Measurements from ENCODE around the gene MEX3D.

The MEX3D gene

DNA sequence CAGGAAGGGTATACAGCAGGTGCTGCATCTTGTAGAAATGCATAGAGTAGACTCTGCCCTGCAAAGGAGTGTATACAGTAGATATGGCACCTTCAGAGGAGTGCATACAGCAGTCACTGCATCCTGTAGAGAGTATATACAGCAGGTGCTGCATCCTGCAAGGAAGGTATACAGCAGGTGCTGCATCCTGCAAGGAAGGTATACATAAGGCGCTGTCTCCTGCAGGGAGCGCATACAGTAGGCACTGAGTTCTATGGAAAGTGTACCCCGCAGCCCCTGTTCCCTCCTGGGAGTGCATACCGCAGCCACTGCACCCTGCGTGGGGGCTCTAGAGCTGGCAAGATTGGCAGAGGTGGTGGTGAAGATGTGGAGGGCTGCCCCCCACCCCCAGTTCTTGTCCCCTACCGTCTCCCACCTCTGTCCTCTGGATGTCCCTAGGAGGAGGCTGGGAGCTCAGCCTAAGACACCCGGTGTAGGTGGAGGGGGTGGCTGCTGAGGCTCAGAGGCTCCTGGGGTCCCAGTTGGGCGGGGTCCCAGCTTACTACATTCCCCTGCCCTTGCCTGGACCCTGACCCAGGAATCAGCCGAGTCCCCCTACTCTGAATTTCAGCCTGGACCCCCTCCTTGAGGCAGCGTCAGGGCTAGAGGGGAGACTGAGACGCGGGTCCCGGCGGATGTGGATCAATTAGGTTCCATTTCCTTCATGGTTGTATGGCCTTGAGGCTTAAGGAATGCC is 53.0 kb downstream of the MEX3D start:
- no peak for DNase-seq

GRCh38 chr19:1514295-1514661 is 53.8 kb downstream of the MEX3D start:
- DNase-seq: no peak

GRCh38 chr19:1513499-1514294 is 54.4 kb downstream of the MEX3D start:
- peak; percentile 47 for DNase-seq

DNA sequence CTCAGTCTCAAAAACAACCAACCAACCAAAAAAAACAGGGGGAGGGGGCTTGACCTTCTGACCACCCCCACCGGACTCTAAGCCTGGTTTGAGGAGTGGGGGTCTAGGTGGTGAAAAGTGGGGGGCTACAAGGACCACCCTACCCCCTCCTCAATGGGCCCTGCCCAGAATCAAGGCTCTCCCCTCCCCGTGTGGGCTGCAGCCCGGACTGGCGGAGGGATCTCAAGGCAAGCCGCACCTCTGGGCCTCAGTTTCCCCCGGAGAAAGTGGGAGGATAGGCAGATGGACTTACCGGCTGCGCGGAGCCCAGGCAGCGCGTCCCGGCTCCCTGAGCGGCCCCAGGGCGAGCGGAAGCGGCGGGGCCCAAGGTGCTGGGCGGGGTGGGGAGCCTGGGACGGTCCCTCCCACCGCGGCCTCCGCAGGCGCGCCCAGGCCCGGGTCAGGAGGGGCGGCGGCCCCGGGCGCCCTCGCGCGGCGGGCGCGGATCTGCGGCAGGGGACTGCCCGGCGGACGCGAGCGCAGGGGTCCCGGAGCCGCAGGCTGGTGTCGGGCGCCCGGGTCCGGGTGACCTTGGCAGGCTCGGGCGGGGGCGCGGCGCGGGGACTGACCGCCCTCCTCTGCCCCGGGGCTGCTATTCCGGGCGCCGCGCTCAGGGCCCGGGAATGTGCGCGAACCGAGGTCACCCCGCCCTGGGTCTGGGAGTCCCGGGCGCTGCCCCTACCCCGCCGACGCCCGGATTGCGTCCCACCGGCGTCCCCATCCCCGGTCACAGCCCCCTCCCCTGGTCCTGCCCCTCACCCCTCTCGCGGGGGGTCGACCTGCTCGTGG is 55.2 kb downstream of the MEX3D start, which contains the start of gene ADAMTSL5:
Gene ADAMTSL5, minus strand, starts transcription at position 349 of the 828 bp plus-strand sequence. CDS start 2,076 bp downstream, outside the sequence.
- DNase-seq: peak; percentile 51

- no peak for DNase-seq
Measured at GRCh38 chr19:1511318-1512317, 56.5 kb downstream of the MEX3D start.

- DNase-seq: no peak
Measured at GRCh38 chr19:1510807-1511206, 57.3 kb downstream of the MEX3D start.

DNA sequence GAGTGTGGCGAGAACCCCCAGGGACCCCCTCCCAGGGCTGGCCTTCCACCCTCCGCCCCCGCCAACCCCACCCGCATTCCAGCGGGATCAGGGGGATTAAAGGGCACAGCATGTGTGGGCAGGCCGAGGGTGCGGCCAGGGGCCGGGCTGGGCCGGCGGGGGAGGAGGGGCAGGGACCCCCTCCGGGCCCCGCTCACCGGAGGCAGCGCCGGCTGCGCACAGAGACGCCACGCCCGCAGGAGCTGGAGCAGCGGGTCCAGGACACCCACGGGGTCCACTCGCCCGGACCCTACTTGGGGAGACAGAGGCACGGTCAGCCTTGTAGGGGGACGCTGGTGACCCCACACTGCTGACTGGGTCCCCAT is 57.7 kb downstream of the MEX3D start:
- DNase-seq: no peak

DNA sequence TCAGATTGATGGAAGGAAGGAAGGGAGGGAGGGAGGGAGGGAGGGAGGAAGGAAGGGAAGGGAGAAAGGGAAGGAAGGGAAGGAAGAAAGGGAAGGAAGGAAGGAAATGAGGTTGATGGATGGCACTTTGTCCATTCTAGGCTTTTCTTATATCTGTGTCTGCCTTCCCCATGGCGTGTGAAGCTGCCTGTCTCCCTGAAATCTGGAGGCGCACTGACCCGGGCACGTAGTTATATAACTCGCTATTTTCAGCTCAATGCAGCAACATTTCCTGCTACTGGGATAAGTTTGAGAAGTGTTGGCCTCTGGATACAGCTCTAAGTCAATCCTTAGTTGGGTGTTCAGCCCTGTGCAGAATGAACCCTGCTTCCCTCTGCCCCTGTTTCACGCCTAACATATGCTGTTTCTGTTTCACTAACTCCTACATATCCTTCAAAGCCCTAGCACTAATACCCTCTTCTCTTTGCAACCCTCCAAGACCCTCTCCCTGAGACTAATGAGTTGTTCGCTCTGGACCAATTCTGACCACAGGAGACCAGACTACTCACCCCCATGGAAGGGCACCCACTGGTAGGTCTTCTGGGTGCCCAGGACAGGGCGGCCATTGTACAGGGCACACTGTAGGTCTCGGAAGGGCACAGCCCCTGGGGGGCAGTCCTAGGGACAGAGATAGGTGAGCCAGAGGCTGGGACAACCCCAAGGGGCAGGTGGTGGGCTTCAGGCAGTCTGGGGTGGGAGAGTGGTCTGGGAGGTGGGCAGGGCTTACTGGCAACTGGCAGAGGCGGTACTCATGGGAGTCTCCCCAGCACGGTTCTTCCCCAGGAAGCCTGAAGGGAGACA is 58.3 kb downstream of the MEX3D start:
- no peak for DNase-seq

GRCh38 chr19:1508507-1508856 is 59.6 kb downstream of the MEX3D start:
- no peak for DNase-seq

DNA sequence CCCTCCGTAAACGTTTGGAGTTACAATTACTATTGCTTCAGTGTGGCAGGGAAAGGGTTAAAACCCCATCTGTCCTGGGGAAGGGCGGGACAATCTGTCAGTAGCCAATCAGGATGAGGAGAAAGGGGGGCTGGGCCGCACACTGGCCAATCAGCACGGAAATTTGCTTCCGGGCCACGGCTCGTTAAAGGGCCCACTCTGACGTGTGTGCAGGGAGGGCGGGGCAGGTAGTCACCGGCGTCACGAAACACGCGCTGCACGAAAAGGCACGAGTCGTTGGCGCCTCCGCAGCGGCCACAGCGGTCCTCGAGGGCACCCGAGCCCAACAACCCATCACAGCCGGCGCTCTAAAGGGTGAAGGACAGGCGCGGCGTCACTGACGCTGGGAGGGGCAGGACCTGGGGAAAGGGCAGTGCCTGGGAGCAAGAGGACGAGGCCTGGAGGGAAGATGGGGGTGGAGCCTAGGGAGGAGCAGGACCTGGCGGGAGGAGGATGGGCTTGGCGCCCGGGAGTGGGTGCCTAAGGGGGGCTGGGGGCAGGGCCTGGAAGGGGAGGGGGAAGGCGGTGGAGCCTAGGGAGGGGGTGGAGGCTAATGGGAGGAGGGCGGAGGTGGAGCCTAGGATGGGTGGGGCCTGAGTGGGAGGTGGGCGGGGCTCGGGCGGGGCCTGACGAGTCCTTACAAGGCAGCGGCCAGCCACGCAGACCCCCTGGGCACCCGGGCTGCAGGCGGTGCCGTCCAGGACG is 60.2 kb downstream of the MEX3D start:
- peak; percentile 84 for DNase-seq

DNA sequence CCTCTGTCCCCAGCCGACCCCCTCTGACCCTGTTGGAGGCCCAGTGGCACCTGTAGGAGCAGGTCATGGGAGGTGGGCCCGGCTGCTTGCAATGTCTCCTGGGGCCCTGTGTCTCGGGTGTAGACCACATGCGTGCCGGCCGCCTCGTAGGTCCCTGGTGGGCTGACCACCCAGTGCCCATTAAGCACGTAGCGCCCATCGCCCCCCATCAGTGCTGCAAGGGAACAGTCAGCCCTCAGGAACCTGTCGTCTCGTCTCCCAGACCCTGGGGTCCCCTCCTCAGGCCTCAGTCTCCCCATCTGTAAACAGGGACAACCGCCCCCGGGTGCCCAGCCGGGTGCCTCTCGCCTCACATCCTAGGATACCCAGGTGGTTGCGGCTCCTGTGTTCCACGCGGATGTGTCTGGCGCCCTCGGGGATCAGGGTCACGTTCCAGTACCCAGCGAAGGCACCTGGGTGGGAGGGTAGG is 60.9 kb downstream of the MEX3D start:
- DNase-seq: no peak

DNA sequence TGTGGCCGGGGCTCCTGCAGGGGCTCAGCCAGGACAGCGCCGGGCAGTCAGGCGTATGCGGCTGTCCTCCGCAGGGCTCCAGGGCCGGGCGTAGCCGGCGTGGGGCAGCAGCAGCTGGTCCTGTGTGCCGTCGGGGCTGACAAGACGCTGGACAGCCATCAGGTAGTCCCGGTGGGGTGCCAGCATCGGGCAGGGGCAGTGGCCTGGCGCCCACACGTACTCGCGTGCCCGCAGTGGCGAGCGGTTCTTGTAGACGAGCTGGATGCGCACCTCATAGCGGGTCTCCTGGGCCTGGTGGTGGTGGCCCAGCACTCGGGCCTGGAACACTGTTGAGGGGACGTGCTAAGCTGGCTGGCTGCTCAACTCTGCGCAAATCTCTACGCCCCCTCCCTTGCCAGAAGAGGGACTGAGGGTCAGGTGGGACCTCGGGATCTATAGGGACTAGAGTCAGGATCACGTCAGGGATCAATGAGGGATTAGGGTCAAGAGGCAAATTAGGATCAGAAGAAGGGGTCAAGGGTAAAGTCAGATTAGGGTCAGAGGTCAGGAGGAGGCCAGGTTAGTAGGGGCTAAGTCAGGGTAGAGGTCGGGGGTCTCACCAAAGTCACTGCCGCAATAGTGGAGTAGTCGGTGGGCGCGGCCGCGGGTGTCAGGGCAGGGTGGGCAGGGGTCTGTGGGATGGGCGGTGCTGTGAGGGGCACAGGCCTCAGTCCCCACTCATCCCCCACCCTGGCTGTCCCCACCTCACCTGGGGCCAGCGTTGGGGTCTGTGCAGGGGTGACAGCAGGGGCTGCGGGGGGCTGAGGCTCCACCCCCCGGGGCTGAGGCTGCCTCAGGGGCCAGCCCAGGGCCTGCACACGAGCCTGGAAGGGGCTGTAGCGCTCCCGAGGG is 61.9 kb downstream of the MEX3D start:
- no peak for DNase-seq

DNA sequence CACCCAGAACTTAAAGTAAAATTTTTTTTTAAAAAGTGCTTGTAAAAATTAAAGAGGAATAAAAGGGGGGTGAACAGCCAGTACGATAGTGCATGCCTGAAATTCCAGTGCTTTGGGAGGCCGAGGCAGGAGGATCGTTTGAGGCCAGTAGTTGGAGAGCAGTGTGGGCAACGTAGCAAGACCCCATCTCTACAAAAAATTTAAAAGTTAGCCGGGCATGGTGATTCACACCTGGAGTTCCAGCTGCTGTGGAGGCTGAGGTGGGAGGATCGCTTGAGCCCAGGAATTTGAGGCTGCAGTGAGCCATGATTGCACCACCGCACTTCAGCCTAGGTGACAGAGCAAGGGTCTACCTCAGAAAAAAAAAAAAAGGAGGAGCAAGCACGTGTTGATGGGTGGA is 63.1 kb downstream of the MEX3D start:
- DNase-seq: no peak

All from activated effector memory CD4-positive, alpha-beta T cell treated with Interleukin-2 at 50 U/mL for 16 hours (primary cell).